T-helper 2 cell (primary cell): ENCODE data around the gene SORCS2.
A peak's percentile ranks its signal among the peaks of the same experiment; 100 is the strongest.

ENCODE experiments used
- DNase-seq, 5 experiments: peaks; one replicate each; pipeline versions ENCODE4 v3.0.0 to v3.0.0-alpha.2; 2012 to 2022

SORCS2 gene

GRCh38 chr4:7328913-7329638 lies 136.7 kb downstream of the SORCS2 start:
- no peak for DNase-seq

GRCh38 chr4:7330031-7330596 lies 137.8 kb downstream of the SORCS2 start:
- DNase-seq = no peak

GRCh38 chr4:7330811-7331681 lies 138.7 kb downstream of the SORCS2 start:
- DNase-seq = no peak

- DNase-seq = no peak
These were observed 139.3 kb downstream of the SORCS2 start for GRCh38 chr4:7331682-7332000.

- no peak for DNase-seq
These were observed 140.1 kb downstream of the SORCS2 start for GRCh38 chr4:7332216-7333023.

- DNase-seq = no peak
These were observed 140.9 kb downstream of the SORCS2 start for GRCh38 chr4:7333024-7333780.

- DNase-seq = no peak
These were observed 141.6 kb downstream of the SORCS2 start for GRCh38 chr4:7333801-7334421.

- no peak for DNase-seq
These were observed 142.4 kb downstream of the SORCS2 start for GRCh38 chr4:7334521-7335275.

- DNase-seq = peak in 3 of 5 experiments; percentile 18 to 51 (median 31)
These were observed 143.2 kb downstream of the SORCS2 start for GRCh38 chr4:7335344-7336066.

- DNase-seq = no peak
These were observed 143.8 kb downstream of the SORCS2 start for GRCh38 chr4:7336067-7336569.

GRCh38 chr4:7336732-7337131 lies 144.4 kb downstream of the SORCS2 start:
- no peak for DNase-seq

GRCh38 chr4:7337196-7338058 lies 145.1 kb downstream of the SORCS2 start:
- no peak for DNase-seq

GRCh38 chr4:7338059-7338452 lies 145.7 kb downstream of the SORCS2 start:
- DNase-seq = no peak

GRCh38 chr4:7338876-7339623 lies 146.7 kb downstream of the SORCS2 start:
- DNase-seq = no peak

GRCh38 chr4:7339751-7340552 lies 147.6 kb downstream of the SORCS2 start:
- DNase-seq = no peak

- no peak for DNase-seq
These were observed 148.5 kb downstream of the SORCS2 start for GRCh38 chr4:7340553-7341433.
